ENCODE measurements around the gene BTBD10. TPM values are rescaled to one million over a fixed set of nuclear protein-coding genes. Genes with fewer than 3 reads are reported as not detected.

Gene BTBD10
- total and polyA plus RNA-seq, 2 experiments from 2014 or later: 20.2 to 30.1 TPM

DNA sequence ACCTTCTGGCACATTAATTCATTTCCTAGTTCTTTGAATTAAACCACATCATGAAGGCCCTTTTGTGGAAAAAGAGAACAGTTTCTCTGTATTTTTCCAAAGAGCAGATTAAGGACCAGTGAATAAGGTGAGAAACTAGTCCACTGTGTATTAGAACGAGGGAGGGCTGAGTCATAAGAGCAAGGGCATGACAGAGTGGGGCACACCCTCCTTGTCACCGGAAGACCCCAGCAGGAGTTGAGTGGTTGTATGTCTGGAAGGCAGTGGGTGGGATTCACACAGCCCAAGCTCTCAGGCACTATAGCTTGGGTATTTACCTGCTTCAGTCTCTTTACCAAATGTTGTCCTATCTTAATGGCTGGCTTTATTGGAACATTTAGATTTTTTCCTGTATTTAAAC lies 98.6 kb downstream of the BTBD10 start:
- TF ChIP-seq POLR2AphosphoS5 (IDR thresholded peaks at IDR 0.05; ENCODE audit: low read depth): no peak
- TF ChIP-seq EZH2phosphoT487 (IDR thresholded peaks at IDR 0.05; ENCODE audit: unreplicated experiment): no peak
- no peak for TF ChIP-seq ZNF331 (CRISPR knock-in tag; IDR thresholded peaks at IDR 0.05; ENCODE audit: low read depth)
- TF ChIP-seq, protein P1, sequence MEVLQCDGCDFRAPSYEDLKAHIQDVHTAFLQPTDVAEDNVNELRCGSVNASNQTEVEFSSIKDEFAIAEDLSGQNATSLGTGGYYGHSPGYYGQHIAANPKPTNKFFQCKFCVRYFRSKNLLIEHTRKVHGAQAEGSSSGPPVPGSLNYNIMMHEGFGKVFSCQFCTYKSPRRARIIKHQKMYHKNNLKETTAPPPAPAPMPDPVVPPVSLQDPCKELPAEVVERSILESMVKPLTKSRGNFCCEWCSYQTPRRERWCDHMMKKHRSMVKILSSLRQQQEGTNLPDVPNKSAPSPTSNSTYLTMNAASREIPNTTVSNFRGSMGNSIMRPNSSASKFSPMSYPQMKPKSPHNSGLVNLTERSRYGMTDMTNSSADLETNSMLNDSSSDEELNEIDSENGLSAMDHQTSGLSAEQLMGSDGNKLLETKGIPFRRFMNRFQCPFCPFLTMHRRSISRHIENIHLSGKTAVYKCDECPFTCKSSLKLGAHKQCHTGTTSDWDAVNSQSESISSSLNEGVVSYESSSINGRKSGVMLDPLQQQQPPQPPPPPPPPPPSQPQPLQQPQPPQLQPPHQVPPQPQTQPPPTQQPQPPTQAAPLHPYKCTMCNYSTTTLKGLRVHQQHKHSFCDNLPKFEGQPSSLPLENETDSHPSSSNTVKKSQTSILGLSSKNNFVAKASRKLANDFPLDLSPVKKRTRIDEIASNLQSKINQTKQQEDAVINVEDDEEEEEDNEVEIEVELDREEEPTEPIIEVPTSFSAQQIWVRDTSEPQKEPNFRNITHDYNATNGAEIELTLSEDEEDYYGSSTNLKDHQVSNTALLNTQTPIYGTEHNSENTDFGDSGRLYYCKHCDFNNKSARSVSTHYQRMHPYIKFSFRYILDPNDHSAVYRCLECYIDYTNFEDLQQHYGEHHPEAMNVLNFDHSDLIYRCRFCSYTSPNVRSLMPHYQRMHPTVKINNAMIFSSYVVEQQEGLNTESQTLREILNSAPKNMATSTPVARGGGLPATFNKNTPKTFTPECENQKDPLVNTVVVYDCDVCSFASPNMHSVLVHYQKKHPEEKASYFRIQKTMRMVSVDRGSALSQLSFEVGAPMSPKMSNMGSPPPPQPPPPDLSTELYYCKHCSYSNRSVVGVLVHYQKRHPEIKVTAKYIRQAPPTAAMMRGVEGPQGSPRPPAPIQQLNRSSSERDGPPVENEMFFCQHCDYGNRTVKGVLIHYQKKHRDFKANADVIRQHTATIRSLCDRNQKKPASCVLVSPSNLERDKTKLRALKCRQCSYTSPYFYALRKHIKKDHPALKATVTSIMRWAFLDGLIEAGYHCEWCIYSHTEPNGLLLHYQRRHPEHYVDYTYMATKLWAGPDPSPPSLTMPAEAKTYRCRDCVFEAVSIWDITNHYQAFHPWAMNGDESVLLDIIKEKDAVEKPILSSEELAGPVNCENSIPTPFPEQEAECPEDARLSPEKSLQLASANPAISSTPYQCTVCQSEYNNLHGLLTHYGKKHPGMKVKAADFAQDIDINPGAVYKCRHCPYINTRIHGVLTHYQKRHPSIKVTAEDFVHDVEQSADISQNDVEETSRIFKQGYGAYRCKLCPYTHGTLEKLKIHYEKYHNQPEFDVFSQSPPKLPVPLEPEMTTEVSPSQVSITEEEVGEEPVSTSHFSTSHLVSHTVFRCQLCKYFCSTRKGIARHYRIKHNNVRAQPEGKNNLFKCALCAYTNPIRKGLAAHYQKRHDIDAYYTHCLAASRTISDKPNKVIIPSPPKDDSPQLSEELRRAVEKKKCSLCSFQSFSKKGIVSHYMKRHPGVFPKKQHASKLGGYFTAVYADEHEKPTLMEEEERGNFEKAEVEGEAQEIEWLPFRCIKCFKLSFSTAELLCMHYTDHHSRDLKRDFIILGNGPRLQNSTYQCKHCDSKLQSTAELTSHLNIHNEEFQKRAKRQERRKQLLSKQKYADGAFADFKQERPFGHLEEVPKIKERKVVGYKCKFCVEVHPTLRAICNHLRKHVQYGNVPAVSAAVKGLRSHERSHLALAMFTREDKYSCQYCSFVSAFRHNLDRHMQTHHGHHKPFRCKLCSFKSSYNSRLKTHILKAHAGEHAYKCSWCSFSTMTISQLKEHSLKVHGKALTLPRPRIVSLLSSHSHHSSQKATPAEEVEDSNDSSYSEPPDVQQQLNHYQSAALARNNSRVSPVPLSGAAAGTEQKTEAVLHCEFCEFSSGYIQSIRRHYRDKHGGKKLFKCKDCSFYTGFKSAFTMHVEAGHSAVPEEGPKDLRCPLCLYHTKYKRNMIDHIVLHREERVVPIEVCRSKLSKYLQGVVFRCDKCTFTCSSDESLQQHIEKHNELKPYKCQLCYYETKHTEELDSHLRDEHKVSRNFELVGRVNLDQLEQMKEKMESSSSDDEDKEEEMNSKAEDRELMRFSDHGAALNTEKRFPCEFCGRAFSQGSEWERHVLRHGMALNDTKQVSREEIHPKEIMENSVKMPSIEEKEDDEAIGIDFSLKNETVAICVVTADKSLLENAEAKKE (CRISPR knock-in tag; IDR thresholded peaks at IDR 0.05): no peak
- no peak for TF ChIP-seq JUNB (IDR thresholded peaks at IDR 0.05; ENCODE audit: unreplicated experiment)
- no peak for TF ChIP-seq EZH2 (IDR thresholded peaks at IDR 0.05; ENCODE audit: low read depth, unreplicated experiment)
- no peak for TF ChIP-seq NANOG (IDR thresholded peaks at IDR 0.05; ENCODE audit: borderline replicate concordance)
- TF ChIP-seq, protein P2, sequence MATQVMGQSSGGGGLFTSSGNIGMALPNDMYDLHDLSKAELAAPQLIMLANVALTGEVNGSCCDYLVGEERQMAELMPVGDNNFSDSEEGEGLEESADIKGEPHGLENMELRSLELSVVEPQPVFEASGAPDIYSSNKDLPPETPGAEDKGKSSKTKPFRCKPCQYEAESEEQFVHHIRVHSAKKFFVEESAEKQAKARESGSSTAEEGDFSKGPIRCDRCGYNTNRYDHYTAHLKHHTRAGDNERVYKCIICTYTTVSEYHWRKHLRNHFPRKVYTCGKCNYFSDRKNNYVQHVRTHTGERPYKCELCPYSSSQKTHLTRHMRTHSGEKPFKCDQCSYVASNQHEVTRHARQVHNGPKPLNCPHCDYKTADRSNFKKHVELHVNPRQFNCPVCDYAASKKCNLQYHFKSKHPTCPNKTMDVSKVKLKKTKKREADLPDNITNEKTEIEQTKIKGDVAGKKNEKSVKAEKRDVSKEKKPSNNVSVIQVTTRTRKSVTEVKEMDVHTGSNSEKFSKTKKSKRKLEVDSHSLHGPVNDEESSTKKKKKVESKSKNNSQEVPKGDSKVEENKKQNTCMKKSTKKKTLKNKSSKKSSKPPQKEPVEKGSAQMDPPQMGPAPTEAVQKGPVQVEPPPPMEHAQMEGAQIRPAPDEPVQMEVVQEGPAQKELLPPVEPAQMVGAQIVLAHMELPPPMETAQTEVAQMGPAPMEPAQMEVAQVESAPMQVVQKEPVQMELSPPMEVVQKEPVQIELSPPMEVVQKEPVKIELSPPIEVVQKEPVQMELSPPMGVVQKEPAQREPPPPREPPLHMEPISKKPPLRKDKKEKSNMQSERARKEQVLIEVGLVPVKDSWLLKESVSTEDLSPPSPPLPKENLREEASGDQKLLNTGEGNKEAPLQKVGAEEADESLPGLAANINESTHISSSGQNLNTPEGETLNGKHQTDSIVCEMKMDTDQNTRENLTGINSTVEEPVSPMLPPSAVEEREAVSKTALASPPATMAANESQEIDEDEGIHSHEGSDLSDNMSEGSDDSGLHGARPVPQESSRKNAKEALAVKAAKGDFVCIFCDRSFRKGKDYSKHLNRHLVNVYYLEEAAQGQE (IDR thresholded peaks at IDR 0.05; ENCODE audit: unreplicated experiment): no peak
- TF ChIP-seq ZNF114 (CRISPR knock-in tag; IDR thresholded peaks at IDR 0.05): no peak
- TF ChIP-seq, protein P3, sequence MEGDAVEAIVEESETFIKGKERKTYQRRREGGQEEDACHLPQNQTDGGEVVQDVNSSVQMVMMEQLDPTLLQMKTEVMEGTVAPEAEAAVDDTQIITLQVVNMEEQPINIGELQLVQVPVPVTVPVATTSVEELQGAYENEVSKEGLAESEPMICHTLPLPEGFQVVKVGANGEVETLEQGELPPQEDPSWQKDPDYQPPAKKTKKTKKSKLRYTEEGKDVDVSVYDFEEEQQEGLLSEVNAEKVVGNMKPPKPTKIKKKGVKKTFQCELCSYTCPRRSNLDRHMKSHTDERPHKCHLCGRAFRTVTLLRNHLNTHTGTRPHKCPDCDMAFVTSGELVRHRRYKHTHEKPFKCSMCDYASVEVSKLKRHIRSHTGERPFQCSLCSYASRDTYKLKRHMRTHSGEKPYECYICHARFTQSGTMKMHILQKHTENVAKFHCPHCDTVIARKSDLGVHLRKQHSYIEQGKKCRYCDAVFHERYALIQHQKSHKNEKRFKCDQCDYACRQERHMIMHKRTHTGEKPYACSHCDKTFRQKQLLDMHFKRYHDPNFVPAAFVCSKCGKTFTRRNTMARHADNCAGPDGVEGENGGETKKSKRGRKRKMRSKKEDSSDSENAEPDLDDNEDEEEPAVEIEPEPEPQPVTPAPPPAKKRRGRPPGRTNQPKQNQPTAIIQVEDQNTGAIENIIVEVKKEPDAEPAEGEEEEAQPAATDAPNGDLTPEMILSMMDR (conservative IDR thresholded peaks at IDR 0.05; ENCODE audit: low read depth in 2 of 2): no peak
- TF ChIP-seq, protein P4, sequence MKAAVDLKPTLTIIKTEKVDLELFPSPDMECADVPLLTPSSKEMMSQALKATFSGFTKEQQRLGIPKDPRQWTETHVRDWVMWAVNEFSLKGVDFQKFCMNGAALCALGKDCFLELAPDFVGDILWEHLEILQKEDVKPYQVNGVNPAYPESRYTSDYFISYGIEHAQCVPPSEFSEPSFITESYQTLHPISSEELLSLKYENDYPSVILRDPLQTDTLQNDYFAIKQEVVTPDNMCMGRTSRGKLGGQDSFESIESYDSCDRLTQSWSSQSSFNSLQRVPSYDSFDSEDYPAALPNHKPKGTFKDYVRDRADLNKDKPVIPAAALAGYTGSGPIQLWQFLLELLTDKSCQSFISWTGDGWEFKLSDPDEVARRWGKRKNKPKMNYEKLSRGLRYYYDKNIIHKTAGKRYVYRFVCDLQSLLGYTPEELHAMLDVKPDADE (IDR thresholded peaks at IDR 0.05): no peak
- no peak for TF ChIP-seq STAT1 (IDR thresholded peaks at IDR 0.05; ENCODE audit: unreplicated experiment)
- TF ChIP-seq CREB1 (CRISPR knock-in tag; IDR thresholded peaks at IDR 0.05; ENCODE audit: low read depth): no peak
- Histone ChIP-seq H2AFZ (no peak overlapping the region), H4K20me1 (replicated peaks; ENCODE audit: insufficient read depth) (no peaks in the 10 kb centered on the region), H3K79me2 (replicated peaks; ENCODE audit: insufficient read depth) (no peaks in the 10 kb centered on the region), H3K4me1 (ENCODE audit: insufficient read depth) (no peaks in the 10 kb centered on the region), H3K27ac (ENCODE audit: low read depth) (no peak overlapping the region), H3K4me2 (no peak overlapping the region), H3F3A (replicated peaks; ENCODE audit: low read depth) (no peaks in the 10 kb centered on the region), H3K36me3 (ENCODE audit: insufficient read depth) (no peaks in the 10 kb centered on the region), H3K9me2 (ENCODE audit: insufficient read depth) (no peaks in the 10 kb centered on the region), H3K27me3 (ENCODE audit: insufficient read depth) (no peaks in the 10 kb centered on the region), H3K4me3 (no peak overlapping the region)
- Mint-ChIP-seq H3K36me3 (ENCODE audit: low read depth) (no peaks in the 10 kb centered on the region), H3K27me3 (ENCODE audit: insufficient read depth, low read depth, poor library complexity) (no peaks in the 10 kb centered on the region), H3K4me1 (no peaks in the 10 kb centered on the region; the same call in 2 of the 3 replicates), H3K9me3 (no peaks in the 10 kb centered on the region), H3K4me3 (no peak overlapping the region), H3K27ac (no peak overlapping the region)
- no peak for DNase-seq (ENCODE audit: low spot score)
- no peak for ATAC-seq
